K562 (cell line): ENCODE data around the gene DSCAM. TPM values are rescaled to one million over a fixed set of nuclear protein-coding genes. Genes with fewer than 3 reads are reported as not detected.

Experiments
- ATAC-seq: fragments of 200-7000 bp; cut with Tn5 transposase; 3 replicates; pipeline ENCODE4 v1.9.1; 2020; ENCODE audit warnings: moderate library complexity
- BruUV-seq: library from RNA; stranded (reverse); fragments of 400-500 nt; replicated peaks from 2 replicates; lab custom pipeline; 2021; lab: Mats Ljungman, UMichigan
- CTCF ChIA-PET: fragments of 300-600 bp; formaldehyde crosslinking; extraction: SDS; loops from one replicate; lab custom pipeline; 2021; ENCODE audit warnings: low intra/inter-chr PET ratio; lab: Yijun Ruan, JAX
- POLR2A ChIA-PET: fragments of 300-600, 350-650 bp; sonication (Branson Sonifier 250); formaldehyde crosslinking; extraction: SDS; loops from one replicate; lab custom pipeline; 2021; ENCODE audit warnings: antibody characterized with exemption, inconsistent platforms; lab: Yijun Ruan, JAX
- DNase-seq, 4 experiments: peaks; one replicate each; pipeline versions ENCODE4 v3.0.0 to v3.0.0-alpha.2; 2011 to 2018; ENCODE audit warnings: low spot score in 3 of 4, mixed read lengths in 3 of 4; ENCODE audit errors: extremely low read depth in 1 of 4
- FAIRE-seq: peaks from 2 replicates; lab custom pipeline; 2011; peaks lifted over from hg19 to GRCh38; lab: Jason Lieb, UNC
- H2AFZ ChIP-seq: 2 replicates; pipeline ENCODE4 v1.6.0; 2011; ENCODE audit warnings: low read depth, low read length, control low read depth, inconsistent platforms
- H3K27ac ChIP-seq: fragments of 200-600 bp; 3 replicates; pipeline ENCODE4 v1.8.0; 2011; ENCODE audit warnings: low read depth, mild to moderate bottlenecking, control low read depth, inconsistent platforms, low read length, moderate library complexity, mixed read lengths; ENCODE audit errors: extremely low read depth
- H3K27me3 ChIP-seq, 2 experiments: fragments of 300-600 bp in 1 of 2; 2 replicates in 1 of 2; 3 replicates in 1 of 2; pipeline versions ENCODE4 v1.6.0 to v1.8.0; 2011; ENCODE audit warnings: inconsistent platforms in 2 of 2, low read length in 2 of 2, mild to moderate bottlenecking in 1 of 2, mixed read lengths in 1 of 2, moderate library complexity in 1 of 2; ENCODE audit not compliant: control insufficient read depth in 2 of 2, insufficient read depth in 2 of 2
- H3K36me3 ChIP-seq: fragments of 300-600 bp; 3 replicates; pipeline ENCODE4 v1.8.0; 2011; ENCODE audit warnings: mild to moderate bottlenecking, low read length, inconsistent platforms; ENCODE audit not compliant: control insufficient read depth, insufficient read depth
- H3K4me1 ChIP-seq, 2 experiments: fragments of 200-600 bp in 1 of 2; replicated peaks in 1 of 2; 2 replicates in 1 of 2; 3 replicates in 1 of 2; pipeline versions ENCODE4 v1.5.1 to v1.8.0; 2011; ENCODE audit warnings: inconsistent platforms in 2 of 2, low read length in 2 of 2, mild to moderate bottlenecking in 1 of 2, mixed read lengths in 1 of 2, moderate library complexity in 1 of 2; ENCODE audit not compliant: control insufficient read depth in 2 of 2, insufficient read depth in 2 of 2
- H3K4me2 ChIP-seq: 2 replicates; pipeline ENCODE4 v1.6.1; 2011; ENCODE audit warnings: low read length, control low read depth, inconsistent platforms, mixed read lengths; ENCODE audit not compliant: insufficient read depth
- H3K4me3 ChIP-seq: fragments of 200-600 bp; sonication (generic), shearing (Covaris generic); 2 replicates; pipeline ENCODE4 v1.5.1; 2016; ENCODE audit warnings: control low read depth, inconsistent platforms
- H3K79me2 ChIP-seq: fragments of 200-600 bp; 3 replicates; pipeline ENCODE4 v1.8.0; 2011; ENCODE audit warnings: low read length, inconsistent platforms; ENCODE audit not compliant: control insufficient read depth, insufficient read depth
- H3K9ac ChIP-seq, 2 experiments: 2 replicates each; pipeline versions ENCODE4 v1.6.0 to v1.6.1; 2011; ENCODE audit warnings: low read depth in 2 of 2, low read length in 2 of 2, control low read depth in 1 of 2, inconsistent platforms in 1 of 2, mild to moderate bottlenecking in 1 of 2, mixed read lengths in 1 of 2; ENCODE audit not compliant: insufficient read depth in 1 of 2
- H3K9me1 ChIP-seq: one replicate; pipeline ENCODE4 v1.6.0; 2011; ENCODE audit warnings: inconsistent platforms, mild to moderate bottlenecking, low read length, moderate library complexity; ENCODE audit not compliant: control insufficient read depth, insufficient read depth
- H3K9me3 ChIP-seq: replicated peaks from 2 replicates; pipeline ENCODE4 v1.5.1; 2011; ENCODE audit warnings: low read depth, low read length, inconsistent platforms; ENCODE audit not compliant: control insufficient read depth, insufficient read depth
- H4K20me1 ChIP-seq: replicated peaks from 2 replicates; pipeline ENCODE4 v1.6.1; 2011; ENCODE audit warnings: low read length, inconsistent platforms, mixed read lengths; ENCODE audit not compliant: control insufficient read depth, insufficient read depth
- DEAF1 ChIP-seq: fragments of 450-650 bp; formaldehyde crosslinking; IDR thresholded peaks from 2 replicates; pipeline ENCODE4 v1.4.0; 2020; ENCODE audit warnings: mild to moderate bottlenecking, moderate library complexity
- GABPB2 ChIP-seq: fragments of 250-450 bp; sonication (Bioruptor Pico); conservative IDR thresholded peaks from 2 replicates; pipeline ENCODE4 v1.5.1; 2021; ENCODE audit warnings: mild to moderate bottlenecking
- GTF2B ChIP-seq: IDR thresholded peaks from 2 replicates; pipeline ENCODE4 v1.6.1; 2011; ENCODE audit not compliant: insufficient read length; ENCODE audit errors: extremely low read depth
- HLTF ChIP-seq: fragments of 450-650 bp; IDR thresholded peaks from 2 replicates; pipeline ENCODE4 v1.6.1; 2016
- HMBOX1 ChIP-seq: sonication (generic); IDR thresholded peaks from 2 replicates; pipeline ENCODE4 v1.6.1; 2016
- MECOM ChIP-seq: fragments of 250-450 bp; sonication (Bioruptor Pico); IDR thresholded peaks from 2 replicates; pipeline ENCODE4 v1.8.0; 2022; ENCODE audit warnings: inconsistent platforms
- NELFE ChIP-seq: IDR thresholded peaks from 2 replicates; pipeline ENCODE4 v1.6.1; 2011; ENCODE audit warnings: mild to moderate bottlenecking; ENCODE audit not compliant: insufficient read depth, insufficient read length
- PTTG1 ChIP-seq: fragments of 450-650 bp; IDR thresholded peaks from 2 replicates; pipeline ENCODE4 v1.6.1; 2016; ENCODE audit warnings: low read depth, mild to moderate bottlenecking, missing genetic modification characterization, missing compliant biosample characterization
- RBM15 ChIP-seq: fragments of 200-400 bp; formaldehyde crosslinking; IDR thresholded peaks from 2 replicates; pipeline ENCODE4 v1.6.1; 2018; ENCODE audit warnings: mild to moderate bottlenecking, low read length, moderate library complexity; ENCODE audit not compliant: insufficient read depth
- SUPT5H ChIP-seq: fragments of 450-650 bp; IDR thresholded peaks from 2 replicates; pipeline ENCODE4 v1.6.1; 2016
- XRCC3 ChIP-seq: fragments of 450-650 bp; IDR thresholded peaks from 2 replicates; pipeline ENCODE4 v1.6.1; 2017; ENCODE audit warnings: mild to moderate bottlenecking, moderate library complexity
- ZBTB49 ChIP-seq: sonication (generic); formaldehyde crosslinking; IDR thresholded peaks from 2 replicates; pipeline ENCODE4 v1.8.0; 2022; ENCODE audit warnings: missing genetic modification reagents, mild to moderate bottlenecking, borderline replicate concordance
- ZNF431 ChIP-seq: sonication (generic); formaldehyde crosslinking; IDR thresholded peaks from 2 replicates; pipeline ENCODE4 v1.8.0; 2022; ENCODE audit warnings: mild to moderate bottlenecking, missing genetic modification reagents
- ZNF586 ChIP-seq: fragments of 450-650 bp; formaldehyde crosslinking; conservative IDR thresholded peaks from 2 replicates; pipeline ENCODE4 v1.4.0; 2020; ENCODE audit warnings: mild to moderate bottlenecking, moderate library complexity
- ZNF699 ChIP-seq: fragments of 250-450 bp; sonication (Bioruptor Pico); IDR thresholded peaks from 2 replicates; pipeline ENCODE4 v1.8.0; 2021; ENCODE audit warnings: mild to moderate bottlenecking, moderate library complexity; ENCODE audit not compliant: insufficient replicate concordance
- WGBS: fragments of 100-300 bp; shearing (Covaris generic); methylation state at CpG from one replicate; pipeline ENCODE4 v1.1.6; 2016; ENCODE audit warnings: low coverage, mixed read lengths; ENCODE audit not compliant: insufficient coverage; ENCODE audit errors: missing lambda C conversion rate; 5-methylcytosine and 5-hydroxymethylcytosine counted together
- in situ Hi-C: fragments of 300-500 bp; cut with MboI; formaldehyde crosslinking; loops from 4 replicates; pipeline ENCODE4 v1.15.0; 2018; ENCODE audit warnings: inconsistent platforms, mixed read lengths
- intact Hi-C: fragments of 100-400 bp; cut with micrococcal nuclease; formaldehyde crosslinking; loops from 2 replicates; pipeline ENCODE4 v1.14.2; 2022
- polyA plus RNA-seq, 8 experiments: library from polyadenylated mRNA; depleted of rRNA in 4 of 8; stranded (reverse) in 5 of 8; unstranded in 3 of 8; fragments of >200 nt; fragmentation: Nextera tagmentation in 2 of 8; fragmentation: Illumina TruSeq in 1 of 8; extraction: Ambion mirVana in 2 of 8; extraction: Trizol in 1 of 8; gene quantifications; 2 replicates each; pipeline versions ENCODE4 v1.2.1 to v1.2.3, GENCODE V29; 2011 to 2014; ENCODE audit warnings: inconsistent platforms in 1 of 8, missing spikeins in 1 of 8
- total RNA-seq, 7 experiments: library from RNA; depleted of rRNA in 6 of 7; stranded (reverse); fragments of >200 nt in 6 of 7; fragmentation: Illumina TruSeq in 2 of 7; extraction: Trizol in 2 of 7; gene quantifications; 2 replicates each; pipeline versions ENCODE4 v1.2.1 to v1.2.3, GENCODE V29; 2011 to 2021; ENCODE audit warnings: low replicate concordance in 1 of 7

Gene DSCAM
- total and polyA plus RNA-seq, 9 of the 15 experiments (the other 6 are each of a cell fraction or from before 2014, with no cell fraction given): not detected

- CTCF ChIA-PET: no interaction called here
- no peak for FAIRE-seq
- TF ChIP-seq ZNF586 (CRISPR knock-in tag) (no peak), ZNF699 (CRISPR knock-in tag) (no peak), RBM15 (no peak), HLTF (no peak), GABPB2 (no peak), PTTG1 (no peak), MECOM (no peak), SUPT5H (no peak), GTF2B (no peak), NELFE (no peak), XRCC3 (no peak), HMBOX1 (no peak), ZBTB49 (CRISPR knock-in tag) (no peak), ZNF431 (CRISPR knock-in tag) (no peak), DEAF1 (CRISPR knock-in tag) (no peak)
- TF ChIP-seq, all 486 proteins: peak for 0
Measured at GRCh38 chr21:40678681-40679284, 168.2 kb downstream of the DSCAM start.

More at GRCh38 chr21:40678681-40679284, 168.2 kb downstream of the DSCAM start:
- Histone ChIP-seq H3K9me1 (no peaks in the 10 kb centered on the region), H4K20me1 (no peaks in the 10 kb centered on the region), H3K9ac (no peak overlapping the region), H3K79me2 (no peaks in the 10 kb centered on the region), H3K4me3 (no peak overlapping the region), H3K4me1 (no peaks in the 10 kb centered on the region), H3K4me2 (no peak overlapping the region), H3K36me3 (no peaks in the 10 kb centered on the region), H2AFZ (no peak overlapping the region), H3K27me3 (no peaks in the 10 kb centered on the region), H3K9me3 (no peaks in the 10 kb centered on the region; the same call in 1 of the 2 replicates), H3K27ac (no peak overlapping the region)
- 1% methylated on average over 8 of the region's 8 CpGs for WGBS
- BruUV-seq: no TSS peak
- POLR2A ChIA-PET: interaction anchor here (0.6 kb wide), 1 partner anchor 50 kb away, joined by 3 read pairs; no protein-coding TSS in a partner anchor
- no peak for DNase-seq
- intact Hi-C loops (no loop called here), in situ Hi-C loops (no loop called here)
- no peak for ATAC-seq
